NCI-H1417 treated with DMSO at 0.1 percent for 48 hours (cell line): ENCODE results near the gene HEG1.

Experiments
- DNase-seq: peaks from one replicate; lab custom pipeline; 2025; lab: John Stamatoyannopoulos, UW

Gene HEG1

GRCh38 chr3:125014570-125015179, 41.1 kb downstream of the HEG1 start:
- no peak for DNase-seq

- no peak for DNase-seq
Measured at GRCh38 chr3:125013095-125013494, 42.7 kb downstream of the HEG1 start.

- no peak for DNase-seq
Measured at GRCh38 chr3:125011941-125012340, 43.9 kb downstream of the HEG1 start.

- no peak for DNase-seq
Measured at GRCh38 chr3:125010393-125010792, 45.4 kb downstream of the HEG1 start.

GRCh38 chr3:125008766-125009165, 47.0 kb downstream of the HEG1 start:
- no peak for DNase-seq

- DNase-seq, result no peak
Measured at GRCh38 chr3:125006291-125006731, 49.5 kb downstream of the HEG1 start.

GRCh38 chr3:125005676-125006075, 50.1 kb downstream of the HEG1 start:
- DNase-seq, result no peak

GRCh38 chr3:125005222-125005621, 50.6 kb downstream of the HEG1 start:
- no peak for DNase-seq

- DNase-seq, result no peak
Measured at GRCh38 chr3:125003859-125004595, 51.8 kb downstream of the HEG1 start.

- DNase-seq, result no peak
Measured at GRCh38 chr3:125003369-125003853, 52.4 kb downstream of the HEG1 start.

- DNase-seq, result no peak
Measured at GRCh38 chr3:125002414-125003368, 53.1 kb downstream of the HEG1 start.

- DNase-seq, result no peak
Measured at GRCh38 chr3:125001557-125002413, 54.0 kb downstream of the HEG1 start.

- no peak for DNase-seq
Measured at GRCh38 chr3:125000661-125001060, 55.1 kb downstream of the HEG1 start.

- no peak for DNase-seq
Measured at GRCh38 chr3:124999897-125000435, 55.8 kb downstream of the HEG1 start.

- DNase-seq, result no peak
Measured at GRCh38 chr3:124999317-124999716, 56.5 kb downstream of the HEG1 start.

GRCh38 chr3:124998247-124998630, 57.6 kb downstream of the HEG1 start:
- DNase-seq, result no peak

GRCh38 chr3:124997303-124998246, 58.2 kb downstream of the HEG1 start:
- no peak for DNase-seq

GRCh38 chr3:124995460-124995994, 60.3 kb downstream of the HEG1 start:
- DNase-seq, result no peak

- DNase-seq, result no peak
Measured at GRCh38 chr3:124993466-124993865, 62.3 kb downstream of the HEG1 start.

- DNase-seq, result no peak
Measured at GRCh38 chr3:124992041-124992440, 63.8 kb downstream of the HEG1 start.
